H9 (cell line): Measurements from ENCODE around the gene RPL27A. TPM values are rescaled to one million over a fixed set of nuclear protein-coding genes. Genes with fewer than 3 reads are reported as not detected.

Source experiments
- DNase-seq: peaks from one replicate; pipeline ENCODE4 v3.0.0-alpha.2; 2017
- H2AFZ ChIP-seq: one replicate; pipeline ENCODE4 v1.6.1; 2013; ENCODE audit warnings: mild to moderate bottlenecking, low read length, control low read depth, moderate library complexity
- H2AK5ac ChIP-seq: 2 replicates; pipeline ENCODE4 v1.6.1; 2013; ENCODE audit warnings: low read length, control low read depth, mixed read lengths; ENCODE audit not compliant: insufficient read length
- H2BK120ac ChIP-seq: one replicate; pipeline ENCODE4 v1.6.1; 2013; ENCODE audit warnings: low read depth, mild to moderate bottlenecking, low read length, control low read depth, inconsistent platforms; ENCODE audit not compliant: poor library complexity, severe bottlenecking
- H2BK12ac ChIP-seq: 2 replicates; pipeline ENCODE4 v1.6.1; 2013; ENCODE audit warnings: low read length, control low read depth, mixed read lengths, low read depth; ENCODE audit not compliant: insufficient read length
- H2BK15ac ChIP-seq: 2 replicates; pipeline ENCODE4 v1.6.1; 2013; ENCODE audit warnings: low read depth, low read length, control low read depth
- H2BK20ac ChIP-seq: one replicate; pipeline ENCODE4 v1.6.1; 2013; ENCODE audit warnings: low read depth, mild to moderate bottlenecking, low read length, control low read depth, inconsistent platforms; ENCODE audit not compliant: poor library complexity, severe bottlenecking
- H2BK5ac ChIP-seq: 2 replicates; pipeline ENCODE4 v1.6.1; 2013; ENCODE audit warnings: low read length, control low read depth, mixed read lengths; ENCODE audit not compliant: insufficient read length
- H3K14ac ChIP-seq: 2 replicates; pipeline ENCODE4 v1.6.1; 2013; ENCODE audit warnings: low read length, control low read depth; ENCODE audit not compliant: insufficient read depth
- H3K18ac ChIP-seq: 2 replicates; pipeline ENCODE4 v1.6.1; 2013; ENCODE audit warnings: low read depth, mild to moderate bottlenecking, mixed read lengths, low read length, control low read depth; ENCODE audit not compliant: insufficient read length
- H3K23ac ChIP-seq: 2 replicates; pipeline ENCODE4 v1.6.1; 2013; ENCODE audit warnings: low read length, control low read depth, mixed read lengths, low read depth; ENCODE audit not compliant: insufficient read length
- H3K23me2 ChIP-seq: 2 replicates; pipeline ENCODE4 v1.6.1; 2013; ENCODE audit warnings: low read depth, mild to moderate bottlenecking, mixed read lengths, low read length, control low read depth; ENCODE audit not compliant: insufficient read length, poor library complexity, severe bottlenecking
- H3K27ac ChIP-seq: 2 replicates; pipeline ENCODE4 v1.5.1; 2013; ENCODE audit warnings: low read length, control low read depth, mixed read lengths, low read depth; ENCODE audit not compliant: insufficient read length
- H3K27me3 ChIP-seq: 2 replicates; pipeline ENCODE4 v1.6.1; 2013; ENCODE audit warnings: low read length, control low read depth, inconsistent platforms; ENCODE audit not compliant: insufficient read depth
- H3K4ac ChIP-seq: 2 replicates; pipeline ENCODE4 v1.6.1; 2013; ENCODE audit warnings: low read depth, mild to moderate bottlenecking, control low read depth, inconsistent platforms, low read length, moderate library complexity
- H3K4me1 ChIP-seq: 2 replicates; pipeline ENCODE4 v1.6.1; 2013; ENCODE audit warnings: low read length, control low read depth, inconsistent platforms; ENCODE audit not compliant: insufficient read depth
- H3K4me2 ChIP-seq: 2 replicates; pipeline ENCODE4 v1.6.1; 2013; ENCODE audit warnings: low read length, control low read depth, mixed read lengths; ENCODE audit not compliant: insufficient read length, insufficient read depth
- H3K56ac ChIP-seq: 2 replicates; pipeline ENCODE4 v1.6.1; 2013; ENCODE audit warnings: low read depth, mild to moderate bottlenecking, mixed read lengths, low read length, control low read depth; ENCODE audit not compliant: insufficient read length
- H3K79me1 ChIP-seq: 2 replicates; pipeline ENCODE4 v1.6.1; 2013; ENCODE audit warnings: low read depth, mild to moderate bottlenecking, moderate library complexity, low read length, control low read depth, inconsistent platforms; ENCODE audit not compliant: insufficient read depth, poor library complexity, severe bottlenecking
- H3K79me2 ChIP-seq: 2 replicates; pipeline ENCODE4 v1.6.1; 2013; ENCODE audit warnings: low read length, control low read depth, inconsistent platforms; ENCODE audit not compliant: insufficient read depth
- H3K9ac ChIP-seq: 2 replicates; pipeline ENCODE4 v1.6.1; 2013; ENCODE audit warnings: low read length, control low read depth, mixed read lengths; ENCODE audit not compliant: insufficient read length; ENCODE audit errors: extremely low read depth
- H3K9me3 ChIP-seq: one replicate; pipeline ENCODE4 v1.6.1; 2013; ENCODE audit warnings: low read depth, low read length, inconsistent platforms; ENCODE audit not compliant: control insufficient read depth
- H3T11ph ChIP-seq: one replicate; pipeline ENCODE4 v1.6.1; 2013; ENCODE audit warnings: mild to moderate bottlenecking, low read length, control low read depth, inconsistent platforms
- H4K20me1 ChIP-seq: one replicate; pipeline ENCODE4 v1.6.1; 2013; ENCODE audit not compliant: control insufficient read depth, insufficient read length, insufficient read depth
- H4K5ac ChIP-seq: 2 replicates; pipeline ENCODE4 v1.6.1; 2013; ENCODE audit warnings: low read depth, mild to moderate bottlenecking, mixed read lengths, low read length, control low read depth; ENCODE audit not compliant: insufficient read length
- H4K8ac ChIP-seq: replicated peaks from 2 replicates; pipeline ENCODE4 v1.6.1; 2013; ENCODE audit warnings: low read length, control low read depth, mixed read lengths, low read depth; ENCODE audit not compliant: insufficient read length
- H4K91ac ChIP-seq: 2 replicates; pipeline ENCODE4 v1.6.1; 2013; ENCODE audit warnings: low read depth, mild to moderate bottlenecking, moderate library complexity, mixed read lengths, low read length, control low read depth; ENCODE audit not compliant: insufficient read length
- H3K27ac Mint-ChIP-seq, 3 experiments: 2 replicates in 2 of 3; 3 replicates in 1 of 3; pipeline ENCODE4 v1.8.0; 2020 to 2021; ENCODE audit warnings: mixed read lengths in 3 of 3, mild to moderate bottlenecking in 1 of 3, moderate library complexity in 1 of 3
- H3K27me3 Mint-ChIP-seq: 2 replicates; pipeline ENCODE4 v1.8.0; 2021; ENCODE audit warnings: low read depth, mild to moderate bottlenecking, moderate library complexity, mixed read lengths
- H3K36me3 Mint-ChIP-seq, 3 experiments: 2 replicates in 2 of 3; 3 replicates in 1 of 3; pipeline ENCODE4 v1.8.0; 2020 to 2021; ENCODE audit warnings: low read depth in 3 of 3, mixed read lengths in 3 of 3; ENCODE audit not compliant: insufficient read depth in 1 of 3
- H3K4me1 Mint-ChIP-seq, 2 experiments: 2 replicates each; pipeline ENCODE4 v1.8.0; 2020; ENCODE audit warnings: mixed read lengths in 2 of 2
- H3K4me3 Mint-ChIP-seq, 2 experiments: 2 replicates in 1 of 2; 3 replicates in 1 of 2; pipeline ENCODE4 v1.8.0; 2020 to 2021; ENCODE audit warnings: mild to moderate bottlenecking in 2 of 2, mixed read lengths in 2 of 2, moderate library complexity in 1 of 2
- H3K9me3 Mint-ChIP-seq, 2 experiments: 2 replicates in 1 of 2; 3 replicates in 1 of 2; pipeline ENCODE4 v1.8.0; 2020; ENCODE audit warnings: mild to moderate bottlenecking in 2 of 2, mixed read lengths in 2 of 2, moderate library complexity in 1 of 2
- WGBS: extraction: QIAGEN DNeasy Blood & Tissue Kit; methylation state at CpG from one replicate; pipeline ENCODE4 v1.1.7; 2013; ENCODE audit warnings: missing lambda C conversion rate, low lambda C conversion rate, mixed read lengths; ENCODE audit not compliant: insufficient read length; ENCODE audit errors: extremely low coverage; 5-methylcytosine and 5-hydroxymethylcytosine counted together
- total RNA-seq: library from RNA; stranded (reverse); gene quantifications from 2 replicates; pipeline ENCODE4 v1.2.1, GENCODE V29; 2021
- TF ChIP-seq, protein P1 (sequence below): fragments of 200-600 bp; sonication (generic); conservative IDR thresholded peaks from 3 replicates; pipeline ENCODE4 v1.8.0; 2021; ENCODE audit warnings: antibody characterized with exemption, mild to moderate bottlenecking

Gene RPL27A
- total RNA-seq, 1 experiment from 2014 or later = 1,152 TPM

DNA sequence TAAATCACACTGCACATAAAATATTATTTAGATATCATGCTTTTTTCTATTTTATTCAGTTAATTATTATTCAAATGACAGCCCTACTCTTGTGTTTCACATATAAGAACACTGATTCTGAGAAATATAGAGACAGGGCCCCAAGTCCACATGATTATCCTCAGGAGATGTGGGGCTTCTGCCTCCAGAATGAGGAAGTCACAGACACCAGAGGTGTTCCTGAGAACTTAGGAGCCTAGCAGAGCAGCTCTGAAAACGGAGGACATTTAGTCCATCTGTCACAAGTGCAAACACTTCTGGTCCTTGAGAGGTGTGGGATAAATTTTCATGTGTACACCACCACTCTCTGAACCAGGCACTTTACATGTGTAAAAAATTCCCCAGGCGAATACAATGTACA lies 26.3 kb upstream of the RPL27A start:
- H3K4me3 Mint-ChIP-seq = no peak overlapping the region
- Histone ChIP-seq H3K4me1 (no peaks in the 10 kb centered on the region), H3K9me3 (no peaks in the 10 kb centered on the region), H4K8ac (no peak overlapping the region), H2AK5ac (no peak overlapping the region), H3K56ac (no peak overlapping the region), H4K91ac (no peak overlapping the region), H3K18ac (no peak overlapping the region), H3K23me2 (no peaks in the 10 kb centered on the region), H3K79me2 (no peaks in the 10 kb centered on the region; the same call in 1 of the 2 replicates), H2BK12ac (no peak overlapping the region), H3K27ac (no peak overlapping the region), H3K79me1 (no peaks in the 10 kb centered on the region), H3K23ac (no peak overlapping the region), H4K5ac (no peak overlapping the region), H2BK120ac (no peak overlapping the region), H2AFZ (no peak overlapping the region), H3K9ac (no peak overlapping the region), H3K4ac (no peak overlapping the region), H4K20me1 (no peaks in the 10 kb centered on the region), H2BK5ac (no peak overlapping the region), H3K4me2 (no peak overlapping the region), H3T11ph (no peak overlapping the region), H3K14ac (no peak overlapping the region), H2BK20ac (no peak overlapping the region), H3K27me3 (no peaks in the 10 kb centered on the region), H2BK15ac (no peak overlapping the region)
- H3K27ac Mint-ChIP-seq = peak overlapping the region in 1 of 3 experiments; percentile 37; a peak in 1 of 7 replicates
- H3K36me3 Mint-ChIP-seq = no peaks in the 10 kb centered on the region
- WGBS = no CpG with 5 or more reads among the region's 2 CpGs
- peaks cover 9 to 11% of the 10 kb centered on the region in 2 experiments for H3K4me1 Mint-ChIP-seq
- no peak for DNase-seq
- H3K9me3 Mint-ChIP-seq = no peaks in the 10 kb centered on the region; a peak in 1 of 5 replicates
- TF ChIP-seq, protein P1, sequence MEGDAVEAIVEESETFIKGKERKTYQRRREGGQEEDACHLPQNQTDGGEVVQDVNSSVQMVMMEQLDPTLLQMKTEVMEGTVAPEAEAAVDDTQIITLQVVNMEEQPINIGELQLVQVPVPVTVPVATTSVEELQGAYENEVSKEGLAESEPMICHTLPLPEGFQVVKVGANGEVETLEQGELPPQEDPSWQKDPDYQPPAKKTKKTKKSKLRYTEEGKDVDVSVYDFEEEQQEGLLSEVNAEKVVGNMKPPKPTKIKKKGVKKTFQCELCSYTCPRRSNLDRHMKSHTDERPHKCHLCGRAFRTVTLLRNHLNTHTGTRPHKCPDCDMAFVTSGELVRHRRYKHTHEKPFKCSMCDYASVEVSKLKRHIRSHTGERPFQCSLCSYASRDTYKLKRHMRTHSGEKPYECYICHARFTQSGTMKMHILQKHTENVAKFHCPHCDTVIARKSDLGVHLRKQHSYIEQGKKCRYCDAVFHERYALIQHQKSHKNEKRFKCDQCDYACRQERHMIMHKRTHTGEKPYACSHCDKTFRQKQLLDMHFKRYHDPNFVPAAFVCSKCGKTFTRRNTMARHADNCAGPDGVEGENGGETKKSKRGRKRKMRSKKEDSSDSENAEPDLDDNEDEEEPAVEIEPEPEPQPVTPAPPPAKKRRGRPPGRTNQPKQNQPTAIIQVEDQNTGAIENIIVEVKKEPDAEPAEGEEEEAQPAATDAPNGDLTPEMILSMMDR = no peak
- H3K27me3 Mint-ChIP-seq = no peaks in the 10 kb centered on the region
